Neutrophil (primary cell): ENCODE results near the gene ELMO3.

Source experiments
- H3K27ac ChIP-seq: fragments of 200-600 bp; sonication (generic); 2 replicates; pipeline ENCODE4 v1.5.1; 2016; ENCODE audit warnings: mild to moderate bottlenecking, moderate library complexity
- H3K27me3 ChIP-seq: fragments of 200-600 bp; sonication (generic); 2 replicates; pipeline ENCODE4 v1.6.0; 2016; ENCODE audit warnings: mild to moderate bottlenecking
- H3K36me3 ChIP-seq: fragments of 200-600 bp; sonication (generic); 2 replicates; pipeline ENCODE4 v1.5.1; 2017
- H3K4me1 ChIP-seq, 2 experiments: fragments of 200-600 bp in 1 of 2; sonication (generic) in 1 of 2; 1 replicate in 1 of 2; 2 replicates in 1 of 2; pipeline versions ENCODE4 v1.5.1 to v1.6.1; 2013 to 2016; ENCODE audit warnings: low read depth in 1 of 2, low read length in 1 of 2, mild to moderate bottlenecking in 1 of 2, moderate library complexity in 1 of 2; ENCODE audit not compliant: control insufficient read depth in 1 of 2, insufficient read depth in 1 of 2
- H3K4me3 ChIP-seq, 2 experiments: fragments of 200-600 bp in 1 of 2; sonication (generic) in 1 of 2; 1 replicate in 1 of 2; 2 replicates in 1 of 2; pipeline ENCODE4 v1.5.1; 2013 to 2016; ENCODE audit warnings: low read depth in 1 of 2, low read length in 1 of 2, mild to moderate bottlenecking in 1 of 2, moderate library complexity in 1 of 2
- H3K9me3 ChIP-seq: fragments of 200-600 bp; sonication (generic); 2 replicates; pipeline ENCODE4 v1.5.1; 2016
- TF ChIP-seq, protein P1 (sequence below): fragments of 200-600 bp; sonication (generic); IDR thresholded peaks from 2 replicates; pipeline ENCODE4 v1.5.1; 2016; ENCODE audit warnings: antibody characterized with exemption

The ELMO3 gene

DNA sequence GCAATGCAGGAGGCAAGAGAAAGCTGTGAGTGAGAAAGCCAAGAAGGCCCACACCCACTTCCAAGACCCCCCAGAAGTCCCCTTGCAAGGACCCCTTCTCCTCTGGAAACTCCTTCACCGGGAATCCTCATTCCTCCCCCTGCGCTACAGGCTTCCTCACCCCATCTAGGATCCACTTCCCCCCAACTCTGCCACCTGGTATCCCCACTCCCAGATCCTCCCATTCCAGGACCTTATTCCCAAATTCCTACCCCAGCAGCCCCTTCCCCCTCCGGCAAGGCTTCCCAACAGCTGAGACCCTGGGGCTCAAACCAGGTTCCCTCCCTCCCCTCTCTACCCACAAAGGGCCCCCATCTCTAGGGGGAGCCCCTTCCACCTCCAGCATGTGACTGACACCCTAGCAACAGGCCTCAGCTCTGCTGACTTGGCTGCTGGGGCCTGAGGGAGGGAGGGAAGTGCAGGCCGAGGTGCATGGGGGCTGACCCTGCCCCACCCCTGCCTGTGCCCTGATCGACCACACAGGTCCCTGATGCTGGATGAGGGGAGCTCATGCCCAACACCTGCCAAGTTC lies 32.2 kb upstream of the ELMO3 start:
- peaks cover 28 to 50% of the 10 kb centered on the region in 2 experiments for H3K4me1 ChIP-seq

GRCh38 chr16:67167588-67167987 lies 31.3 kb upstream of the ELMO3 start:
- Histone ChIP-seq H3K9me3 (no peaks in the 10 kb centered on the region), H3K4me1 (peaks cover 29 to 46% of the 10 kb centered on the region in 2 experiments), H3K27ac (no peak overlapping the region), H3K4me3 (no peak overlapping the region), H3K36me3 (no peaks in the 10 kb centered on the region), H3K27me3 (peaks cover 100% of the 10 kb centered on the region)
- TF ChIP-seq, protein P1, sequence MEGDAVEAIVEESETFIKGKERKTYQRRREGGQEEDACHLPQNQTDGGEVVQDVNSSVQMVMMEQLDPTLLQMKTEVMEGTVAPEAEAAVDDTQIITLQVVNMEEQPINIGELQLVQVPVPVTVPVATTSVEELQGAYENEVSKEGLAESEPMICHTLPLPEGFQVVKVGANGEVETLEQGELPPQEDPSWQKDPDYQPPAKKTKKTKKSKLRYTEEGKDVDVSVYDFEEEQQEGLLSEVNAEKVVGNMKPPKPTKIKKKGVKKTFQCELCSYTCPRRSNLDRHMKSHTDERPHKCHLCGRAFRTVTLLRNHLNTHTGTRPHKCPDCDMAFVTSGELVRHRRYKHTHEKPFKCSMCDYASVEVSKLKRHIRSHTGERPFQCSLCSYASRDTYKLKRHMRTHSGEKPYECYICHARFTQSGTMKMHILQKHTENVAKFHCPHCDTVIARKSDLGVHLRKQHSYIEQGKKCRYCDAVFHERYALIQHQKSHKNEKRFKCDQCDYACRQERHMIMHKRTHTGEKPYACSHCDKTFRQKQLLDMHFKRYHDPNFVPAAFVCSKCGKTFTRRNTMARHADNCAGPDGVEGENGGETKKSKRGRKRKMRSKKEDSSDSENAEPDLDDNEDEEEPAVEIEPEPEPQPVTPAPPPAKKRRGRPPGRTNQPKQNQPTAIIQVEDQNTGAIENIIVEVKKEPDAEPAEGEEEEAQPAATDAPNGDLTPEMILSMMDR = no peak

More for the DNA sequence above, 32.2 kb upstream of the ELMO3 start:
- no peak overlapping the region for H3K27ac ChIP-seq
- no peak overlapping the region for H3K4me3 ChIP-seq
- H3K36me3 ChIP-seq = no peaks in the 10 kb centered on the region
- H3K9me3 ChIP-seq = no peaks in the 10 kb centered on the region
- TF ChIP-seq, protein P1 = no peak
- H3K27me3 ChIP-seq = peaks cover 100% of the 10 kb centered on the region

DNA sequence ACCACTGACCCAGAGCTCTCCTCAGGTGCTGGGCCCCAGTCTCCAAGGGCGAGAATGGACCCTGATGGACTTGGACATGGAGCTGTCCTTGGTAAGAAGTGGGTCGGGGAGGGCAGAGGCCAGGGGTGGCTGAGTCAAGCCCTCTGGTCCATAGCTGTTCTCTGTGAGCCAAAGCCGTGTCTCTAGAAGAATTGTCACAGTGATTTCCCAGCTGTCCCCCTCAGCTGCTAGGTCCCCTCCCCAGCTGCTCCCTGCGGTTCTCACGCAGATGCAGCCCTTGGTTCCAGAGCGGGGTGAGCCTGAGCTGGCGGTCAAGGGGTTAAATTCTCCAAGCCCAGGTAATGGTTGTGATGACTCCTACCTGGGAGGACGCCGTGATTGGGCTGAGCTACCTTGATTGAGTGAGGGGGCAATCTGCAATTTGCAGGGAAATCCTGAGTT lies 29.9 kb upstream of the ELMO3 start:
- H3K27me3 ChIP-seq = peaks cover 100% of the 10 kb centered on the region
- TF ChIP-seq, protein P1 = no peak
- no peak overlapping the region for H3K4me3 ChIP-seq
- no peaks in the 10 kb centered on the region for H3K36me3 ChIP-seq
- H3K9me3 ChIP-seq = no peaks in the 10 kb centered on the region
- H3K27ac ChIP-seq = no peak overlapping the region
- H3K4me1 ChIP-seq = peaks cover 29 to 42% of the 10 kb centered on the region in 2 experiments

DNA sequence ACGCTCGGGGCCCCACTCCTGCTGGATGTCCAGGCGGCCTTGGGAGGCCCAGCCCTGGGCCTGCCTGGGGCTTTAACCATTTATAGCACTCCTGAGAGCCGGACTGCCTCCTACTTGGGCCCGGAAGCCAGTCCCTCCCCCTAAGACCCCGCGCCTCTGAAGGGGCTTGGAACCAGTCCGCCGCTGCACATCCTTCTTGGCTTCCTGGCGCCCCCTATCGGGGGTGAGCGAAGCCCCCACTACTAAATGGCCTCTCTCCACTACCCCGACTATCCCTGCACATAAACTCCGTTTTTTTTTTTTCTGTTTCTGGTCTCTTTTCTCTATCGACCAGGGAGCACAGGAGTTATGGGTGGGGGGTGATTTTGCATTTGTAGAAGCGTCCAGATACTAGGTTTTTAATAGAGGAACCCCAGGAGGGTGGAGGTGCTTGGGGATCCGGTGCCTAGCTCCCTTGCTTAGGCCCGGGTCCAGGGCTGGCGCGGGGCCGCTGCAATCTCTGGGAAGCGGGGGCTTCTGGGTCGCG lies 29.2 kb upstream of the ELMO3 start:
- H3K27ac ChIP-seq = no peak overlapping the region
- TF ChIP-seq, protein P1 = peak; percentile 8

DNA sequence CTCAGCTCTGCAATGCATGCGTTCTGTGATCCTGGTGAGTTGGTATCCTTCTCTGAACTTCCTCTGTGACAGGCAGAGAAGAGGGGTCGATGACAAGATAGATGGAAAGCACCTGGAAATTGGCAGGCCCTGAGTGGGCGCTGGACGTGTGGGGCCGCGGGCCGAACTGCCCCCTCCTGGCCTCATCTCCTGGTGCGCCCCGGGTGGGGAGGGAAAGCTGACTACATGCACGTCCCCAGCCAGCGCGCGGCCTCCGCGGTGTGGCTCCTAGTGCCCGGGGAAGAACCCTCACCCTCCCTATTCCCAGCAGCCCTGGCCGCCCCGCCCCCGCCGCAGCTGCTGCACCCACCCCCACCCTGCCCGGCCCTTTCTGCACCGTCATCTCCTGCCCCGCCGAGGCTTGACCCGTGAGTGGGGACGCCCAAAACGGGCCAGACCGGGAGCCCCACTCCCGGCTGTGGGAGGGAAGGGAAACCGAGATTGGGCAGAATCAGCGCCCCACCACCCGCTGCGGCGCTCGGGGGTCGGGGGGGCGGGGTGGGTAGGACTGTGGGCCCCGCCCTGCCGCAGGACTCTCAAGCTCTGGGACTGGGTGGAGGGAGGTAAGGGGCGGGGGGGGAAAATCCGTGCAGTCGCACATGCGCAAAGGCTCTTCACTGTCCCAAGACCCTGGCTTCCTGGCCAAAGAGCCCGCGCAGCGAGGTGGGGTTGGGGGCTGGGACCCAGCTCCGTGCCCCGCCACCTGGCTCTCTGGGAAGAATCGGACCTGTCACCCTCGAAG lies 28.6 kb upstream of the ELMO3 start, which contains the start of gene NOL3:
NOL3 (plus strand) TSS at position 371 of the 781 bp plus-strand sequence.
- TF ChIP-seq, protein P1 = no peak
- no peaks in the 10 kb centered on the region for H3K9me3 ChIP-seq
- H3K4me1 ChIP-seq = peaks cover 30 to 36% of the 10 kb centered on the region in 2 experiments
- no peaks in the 10 kb centered on the region for H3K36me3 ChIP-seq
- H3K27me3 ChIP-seq = peaks cover 100% of the 10 kb centered on the region
- peak within 1 kb of the TSS; percentile 40 to 44 for H3K4me3 ChIP-seq
- no peak within 1 kb of the TSS for H3K27ac ChIP-seq

More for the DNA sequence above, 29.2 kb upstream of the ELMO3 start:
- no peaks in the 10 kb centered on the region for H3K9me3 ChIP-seq
- H3K4me1 ChIP-seq = peaks cover 33 to 42% of the 10 kb centered on the region in 2 experiments
- H3K27me3 ChIP-seq = peaks cover 100% of the 10 kb centered on the region
- H3K36me3 ChIP-seq = no peaks in the 10 kb centered on the region
- peak overlapping the region; percentile 40 to 44 for H3K4me3 ChIP-seq
